Kidney (tissue), 14 donors: Measurements from ENCODE around the gene ATF7. TPM values are rescaled to one million over a fixed set of nuclear protein-coding genes. Genes with fewer than 3 reads are reported as not detected.

Source experiments
- DNase-seq, 5 donors: peaks; one replicate each; pipeline ENCODE4 v3.0.0-alpha.2; 2013 to 2020
- FAIRE-seq: peaks from 2 replicates; lab custom pipeline; 2012; peaks lifted over from hg19 to GRCh38; lab: Jason Lieb, UNC
- H3K27ac ChIP-seq, 2 donors: one replicate each; pipeline ENCODE4 v1.7.0; 2013; ENCODE audit warnings: low read depth in 2 of 2, low read length in 2 of 2, inconsistent platforms in 1 of 2
- H3K27me3 ChIP-seq: one replicate; pipeline ENCODE4 v1.7.1; 2013; ENCODE audit warnings: low read length, inconsistent platforms; ENCODE audit not compliant: control insufficient read depth, insufficient read depth
- H3K36me3 ChIP-seq, 3 donors: one replicate each; pipeline versions ENCODE4 v1.7.0 to v1.7.1; 2013; ENCODE audit warnings: low read length in 3 of 3, control low read depth in 1 of 3, inconsistent platforms in 1 of 3; ENCODE audit not compliant: insufficient read depth in 3 of 3, control insufficient read depth in 2 of 3
- H3K4me1 ChIP-seq, 3 donors: one replicate each; pipeline versions ENCODE4 v1.7.0 to v1.7.1; 2013; ENCODE audit warnings: low read length in 3 of 3, inconsistent platforms in 1 of 3, low read depth in 1 of 3; ENCODE audit not compliant: control insufficient read depth in 2 of 3, insufficient read depth in 2 of 3
- H3K4me3 ChIP-seq, 3 donors: one replicate each; pipeline versions ENCODE4 v1.7.0 to v1.8.1; 2013; ENCODE audit warnings: low read length in 3 of 3, control low read depth in 1 of 3, inconsistent platforms in 1 of 3
- H3K9ac ChIP-seq, 3 donors: one replicate each; pipeline versions ENCODE4 v1.7.0 to v1.7.1; 2013; ENCODE audit warnings: low read length in 3 of 3, control low read depth in 1 of 3, inconsistent platforms in 1 of 3
- H3K9me3 ChIP-seq, 3 donors: one replicate each; pipeline versions ENCODE4 v1.7.0 to v1.7.1; 2013; ENCODE audit warnings: low read length in 3 of 3, control low read depth in 1 of 3, inconsistent platforms in 1 of 3; ENCODE audit not compliant: control insufficient read depth in 2 of 3, insufficient read depth in 1 of 3
- intact Hi-C: fragments of 100-400 bp; cut with DNase I; formaldehyde crosslinking; loops from one replicate; pipeline ENCODE4 v1.11.1; 2022
- polyA plus RNA-seq: library from polyadenylated mRNA; stranded (reverse); fragments of 350-450 nt; fragmentation: Illumina TruSeq; extraction: RNeasy Lipid Tissue Mini Kit (QIAGEN cat#74804); gene quantifications from one replicate; pipeline ENCODE4 v1.2.3, GENCODE V29; 2014; ENCODE audit warnings: low read depth, low replicate concordance; ENCODE audit not compliant: insufficient read depth
- total RNA-seq: library from RNA; stranded (reverse); fragmentation: NEBNext Ultra II Directional; extraction: Animal tissue kit (Norgen Biotek cat#: 25700); gene quantifications from one replicate; pipeline ENCODE4 v1.2.1, GENCODE V29; 2021
- TF ChIP-seq, protein P1 (sequence below): IDR thresholded peaks from 3 replicates; pipeline ENCODE4 v1.5.1; 2012; ENCODE audit warnings: mild to moderate bottlenecking, moderate library complexity, borderline replicate concordance; ENCODE audit not compliant: insufficient read depth; ENCODE audit errors: extremely low read depth
- donor health status: control.
- donor health status: control.
- donor health status: control.
- donor health status: control.
- donor health status: control.
- donor health status: DM: yes; HTN: yes; CAD: no.
- donor health status: Normal renal cell carcinoma (clear cell type).

ATF7 gene
- total and polyA plus RNA-seq, 2 donors from 2014 or later = 16.2 to 54.7 TPM

DNA sequence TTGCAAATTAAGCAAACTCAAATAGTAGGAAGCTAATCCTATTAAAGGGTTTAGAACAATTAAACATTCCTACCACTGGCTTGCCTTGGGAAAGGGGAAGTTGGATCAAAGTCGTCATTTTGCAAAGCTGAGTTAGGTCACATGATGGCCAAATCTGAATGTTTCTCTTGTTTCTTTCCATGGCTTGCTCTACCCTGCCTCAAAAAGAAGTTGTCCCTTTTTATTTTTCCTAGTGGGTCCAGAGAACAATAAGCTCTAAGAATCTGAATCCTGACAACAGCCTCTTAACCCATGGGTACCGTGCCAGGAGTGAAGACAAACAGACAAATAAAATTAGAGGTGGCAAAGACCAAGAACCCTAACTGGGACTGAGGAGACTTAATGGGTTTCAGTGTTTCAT lies 92.7 kb downstream of the ATF7 start:
- Histone ChIP-seq H3K36me3 (peaks cover 12 to 65% (median 42%) of the 10 kb centered on the region in 3 donors), H3K27ac (no peak overlapping the region)
- intact Hi-C loops = no loop called here

DNA sequence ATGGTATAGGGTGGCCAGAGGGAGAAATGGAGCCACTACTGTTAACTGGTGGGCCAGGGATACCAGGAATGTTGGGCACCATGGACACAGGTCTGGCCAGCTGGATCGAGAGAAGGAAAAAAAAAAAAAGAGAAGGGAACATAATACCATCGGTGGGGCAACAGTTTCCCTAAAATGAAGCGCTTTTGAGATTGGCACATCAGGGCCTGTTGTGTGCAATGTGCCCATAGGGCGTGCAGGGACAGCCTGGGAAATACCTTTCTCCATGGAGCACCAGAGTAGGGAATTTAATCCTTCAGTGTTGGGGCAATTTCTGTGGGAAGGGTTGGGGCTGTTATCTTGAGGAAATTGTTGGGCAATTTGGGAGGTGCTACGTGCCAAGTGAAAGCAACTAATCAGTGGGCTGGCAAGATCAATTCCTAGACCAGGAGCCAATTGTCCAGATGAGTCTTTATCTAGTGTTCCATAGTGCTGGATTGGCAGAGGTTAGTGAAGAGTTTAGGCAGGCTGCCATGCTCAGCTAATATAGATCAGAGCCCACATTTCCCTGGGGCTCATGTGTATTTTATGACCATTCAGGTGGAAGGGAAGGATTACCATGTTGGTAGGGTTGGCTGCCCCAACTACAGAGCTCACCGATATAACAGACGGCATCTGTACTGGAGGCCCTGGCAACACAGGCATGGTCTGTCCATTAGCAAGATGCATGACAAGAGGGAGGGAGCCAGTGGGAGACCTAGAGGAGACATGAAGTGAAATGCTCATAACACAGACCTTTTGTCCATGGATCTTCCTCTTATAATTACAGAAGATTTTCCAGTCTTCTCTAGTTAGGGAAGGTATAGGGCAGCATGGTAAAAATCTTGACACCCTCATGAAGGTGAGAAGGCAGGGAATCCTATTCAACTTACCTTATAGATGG lies 93.4 kb downstream of the ATF7 start:
- DNase-seq (no peak), FAIRE-seq (no peak)
- H3K9ac ChIP-seq = no peak overlapping the region
- H3K27ac ChIP-seq = no peak overlapping the region
- H3K27me3 ChIP-seq = no peaks in the 10 kb centered on the region
- H3K4me1 ChIP-seq = no peaks in the 10 kb centered on the region
- no peaks in the 10 kb centered on the region for H3K9me3 ChIP-seq
- H3K4me3 ChIP-seq = no peak overlapping the region
- intact Hi-C loops = no loop called here
- TF ChIP-seq, protein P1, sequence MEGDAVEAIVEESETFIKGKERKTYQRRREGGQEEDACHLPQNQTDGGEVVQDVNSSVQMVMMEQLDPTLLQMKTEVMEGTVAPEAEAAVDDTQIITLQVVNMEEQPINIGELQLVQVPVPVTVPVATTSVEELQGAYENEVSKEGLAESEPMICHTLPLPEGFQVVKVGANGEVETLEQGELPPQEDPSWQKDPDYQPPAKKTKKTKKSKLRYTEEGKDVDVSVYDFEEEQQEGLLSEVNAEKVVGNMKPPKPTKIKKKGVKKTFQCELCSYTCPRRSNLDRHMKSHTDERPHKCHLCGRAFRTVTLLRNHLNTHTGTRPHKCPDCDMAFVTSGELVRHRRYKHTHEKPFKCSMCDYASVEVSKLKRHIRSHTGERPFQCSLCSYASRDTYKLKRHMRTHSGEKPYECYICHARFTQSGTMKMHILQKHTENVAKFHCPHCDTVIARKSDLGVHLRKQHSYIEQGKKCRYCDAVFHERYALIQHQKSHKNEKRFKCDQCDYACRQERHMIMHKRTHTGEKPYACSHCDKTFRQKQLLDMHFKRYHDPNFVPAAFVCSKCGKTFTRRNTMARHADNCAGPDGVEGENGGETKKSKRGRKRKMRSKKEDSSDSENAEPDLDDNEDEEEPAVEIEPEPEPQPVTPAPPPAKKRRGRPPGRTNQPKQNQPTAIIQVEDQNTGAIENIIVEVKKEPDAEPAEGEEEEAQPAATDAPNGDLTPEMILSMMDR = no peak
- peaks cover 12 to 60% (median 42%) of the 10 kb centered on the region in 3 donors for H3K36me3 ChIP-seq

More for the DNA sequence above, 92.7 kb downstream of the ATF7 start:
- TF ChIP-seq, protein P1 = no peak
- H3K9ac ChIP-seq = no peak overlapping the region
- no peak for FAIRE-seq
- no peaks in the 10 kb centered on the region for H3K9me3 ChIP-seq
- no peak overlapping the region for H3K4me3 ChIP-seq
- no peak for DNase-seq
- H3K27me3 ChIP-seq = no peaks in the 10 kb centered on the region
- H3K4me1 ChIP-seq = no peaks in the 10 kb centered on the region

DNA sequence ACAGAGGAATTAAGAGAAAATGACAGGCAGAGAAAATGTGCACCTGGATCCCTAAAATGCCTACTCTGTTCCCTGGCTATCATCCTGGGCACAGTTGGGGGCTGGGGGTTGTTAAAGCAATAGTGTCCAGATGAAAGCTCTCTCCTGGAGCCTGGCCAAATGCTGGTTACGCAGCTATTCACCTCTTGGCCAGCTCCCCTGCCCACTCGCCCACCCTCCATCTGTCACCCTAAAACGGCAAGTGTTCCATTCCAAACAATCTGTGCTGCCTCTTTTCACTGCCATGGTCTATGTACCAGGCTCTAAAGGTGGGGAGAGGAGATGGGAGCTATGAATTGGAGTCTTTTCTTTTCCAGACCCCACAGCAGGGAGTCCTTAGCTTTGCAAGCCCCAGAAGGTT lies 94.2 kb downstream of the ATF7 start:
- TF ChIP-seq, protein P1 = no peak
- no peak for FAIRE-seq
- intact Hi-C loops = no loop called here
- Histone ChIP-seq H3K4me3 (no peak overlapping the region), H3K9me3 (no peaks in the 10 kb centered on the region), H3K9ac (no peak overlapping the region), H3K27me3 (no peaks in the 10 kb centered on the region), H3K36me3 (peaks cover 12 to 54% (median 38%) of the 10 kb centered on the region in 3 donors), H3K27ac (no peak overlapping the region), H3K4me1 (no peaks in the 10 kb centered on the region)
- no peak for DNase-seq
